OCI-M1 (cell line): ENCODE data around the gene SHISA6.
A peak's percentile ranks its signal among the peaks of the same experiment; 100 is the strongest.

Experiments used
- DNase-seq: peaks from one replicate; lab custom pipeline; 2025; lab: John Stamatoyannopoulos, UW

The SHISA6 gene

GRCh38 chr17:11458279-11458678 lies 217.3 kb downstream of the SHISA6 start:
- no peak for DNase-seq

- no peak for DNase-seq
These were observed 218.9 kb downstream of the SHISA6 start for GRCh38 chr17:11459861-11460331.

GRCh38 chr17:11461993-11462548 lies 221.1 kb downstream of the SHISA6 start:
- DNase-seq, result no peak

- DNase-seq, result no peak
These were observed 226.6 kb downstream of the SHISA6 start for GRCh38 chr17:11467639-11468038.

- no peak for DNase-seq
These were observed 244.5 kb downstream of the SHISA6 start for GRCh38 chr17:11485336-11486100.

GRCh38 chr17:11486101-11486867 lies 245.3 kb downstream of the SHISA6 start:
- DNase-seq, result no peak

GRCh38 chr17:11486868-11487310 lies 245.9 kb downstream of the SHISA6 start:
- no peak for DNase-seq

GRCh38 chr17:11487469-11487868 lies 246.5 kb downstream of the SHISA6 start:
- DNase-seq, result no peak

GRCh38 chr17:11488407-11488806 lies 247.4 kb downstream of the SHISA6 start:
- no peak for DNase-seq

GRCh38 chr17:11490171-11490755 lies 249.2 kb downstream of the SHISA6 start:
- no peak for DNase-seq

GRCh38 chr17:11492511-11492910 lies 251.5 kb downstream of the SHISA6 start:
- DNase-seq, result no peak

GRCh38 chr17:11493936-11494335 lies 252.9 kb downstream of the SHISA6 start:
- no peak for DNase-seq

- no peak for DNase-seq
These were observed 254.6 kb downstream of the SHISA6 start for GRCh38 chr17:11495613-11496012.

- DNase-seq, result no peak
These were observed 258.9 kb downstream of the SHISA6 start for GRCh38 chr17:11499881-11500280.

GRCh38 chr17:11503308-11504035 lies 262.5 kb downstream of the SHISA6 start:
- no peak for DNase-seq

- DNase-seq, result peak; percentile 42
These were observed 265.6 kb downstream of the SHISA6 start for GRCh38 chr17:11506635-11507034.

GRCh38 chr17:11511696-11512095 lies 270.7 kb downstream of the SHISA6 start:
- DNase-seq, result no peak

GRCh38 chr17:11514565-11514964 lies 273.6 kb downstream of the SHISA6 start:
- no peak for DNase-seq

GRCh38 chr17:11514981-11515680 lies 274.1 kb downstream of the SHISA6 start:
- no peak for DNase-seq

GRCh38 chr17:11515901-11516300 lies 274.9 kb downstream of the SHISA6 start:
- no peak for DNase-seq

GRCh38 chr17:11535231-11535630 lies 294.2 kb downstream of the SHISA6 start:
- no peak for DNase-seq
